NCI-H446 (cell line): ENCODE results near the gene SLC39A10.
A peak's percentile ranks its signal among the peaks of the same experiment; 100 is the strongest.
"Not testable (repeated sequence)": the region's sequence is repeated elsewhere in the genome, so short reads cannot be mapped to it uniquely, and the experiment has no call there.

ENCODE experiments used
- DNase-seq, 2 experiments: peaks; one replicate each; lab custom pipeline; 2025; lab: John Stamatoyannopoulos, UW

Gene SLC39A10

GRCh38 chr2:195656859-195657633 lies at the start of gene SLC39A10:
TSS of gene SLC39A10 (plus strand) at chr2:195657226. CDS start at chr2:195680043, 22,817 bp downstream.
- peak; percentile 98 to 99 for DNase-seq

GRCh38 chr2:195608768-195609454 lies 48.1 kb upstream of the SLC39A10 start:
- no peak for DNase-seq

- no peak for DNase-seq
These were observed 46.3 kb upstream of the SLC39A10 start for GRCh38 chr2:195610717-195611116.

- DNase-seq, result no peak
These were observed 44.2 kb upstream of the SLC39A10 start for GRCh38 chr2:195612611-195613495.

GRCh38 chr2:195613922-195614321 lies 43.1 kb upstream of the SLC39A10 start:
- DNase-seq, result no peak

- no peak for DNase-seq
These were observed 37.4 kb upstream of the SLC39A10 start for GRCh38 chr2:195619590-195619989.

- DNase-seq, result no peak
These were observed 36.5 kb upstream of the SLC39A10 start for GRCh38 chr2:195620501-195620900.

- DNase-seq, result no peak
These were observed 34.1 kb upstream of the SLC39A10 start for GRCh38 chr2:195622966-195623365.

GRCh38 chr2:195626507-195626906 lies 30.5 kb upstream of the SLC39A10 start:
- DNase-seq, result no peak

GRCh38 chr2:195628666-195629065 lies 28.4 kb upstream of the SLC39A10 start:
- no peak for DNase-seq

GRCh38 chr2:195632856-195633572 lies 24.0 kb upstream of the SLC39A10 start:
- no peak for DNase-seq

GRCh38 chr2:195633573-195633870 lies 23.5 kb upstream of the SLC39A10 start:
- no peak for DNase-seq

GRCh38 chr2:195633974-195634373 lies 23.1 kb upstream of the SLC39A10 start:
- DNase-seq, result no peak

- DNase-seq, result no peak
These were observed 20.1 kb upstream of the SLC39A10 start for GRCh38 chr2:195636890-195637289.

- DNase-seq, result no peak
These were observed 18.3 kb upstream of the SLC39A10 start for GRCh38 chr2:195638750-195639149.

- DNase-seq, result no peak
These were observed 17.7 kb upstream of the SLC39A10 start for GRCh38 chr2:195639238-195639858.

GRCh38 chr2:195639959-195640358 lies 17.1 kb upstream of the SLC39A10 start:
- no peak for DNase-seq

- no peak for DNase-seq
These were observed 14.9 kb upstream of the SLC39A10 start for GRCh38 chr2:195642027-195642678.

- no peak for DNase-seq
These were observed 14.4 kb upstream of the SLC39A10 start for GRCh38 chr2:195642679-195643068.

- DNase-seq, result not testable (repeated sequence)
These were observed 12.3 kb upstream of the SLC39A10 start for GRCh38 chr2:195644708-195645107.

- no peak for DNase-seq
These were observed 11.6 kb upstream of the SLC39A10 start for GRCh38 chr2:195645413-195645812.
